Stimulated activated CD8-positive, alpha-beta memory T cell treated with anti-CD3 and anti-CD28 coated beads, Interleukin-4, amount 100 ng/mL, for 1 hour (primary cell): ENCODE data around the gene ZNF366.
"Not testable (repeated sequence)": the region's sequence is repeated elsewhere in the genome, so short reads cannot be mapped to it uniquely, and the experiment has no call there.

Experiments
- DNase-seq, 2 donors: peaks; one replicate each; pipeline ENCODE4 v3.0.0-alpha.2; 2020; ENCODE audit warnings: low read depth in 2 of 2, low spot score in 1 of 2

Gene ZNF366

DNA sequence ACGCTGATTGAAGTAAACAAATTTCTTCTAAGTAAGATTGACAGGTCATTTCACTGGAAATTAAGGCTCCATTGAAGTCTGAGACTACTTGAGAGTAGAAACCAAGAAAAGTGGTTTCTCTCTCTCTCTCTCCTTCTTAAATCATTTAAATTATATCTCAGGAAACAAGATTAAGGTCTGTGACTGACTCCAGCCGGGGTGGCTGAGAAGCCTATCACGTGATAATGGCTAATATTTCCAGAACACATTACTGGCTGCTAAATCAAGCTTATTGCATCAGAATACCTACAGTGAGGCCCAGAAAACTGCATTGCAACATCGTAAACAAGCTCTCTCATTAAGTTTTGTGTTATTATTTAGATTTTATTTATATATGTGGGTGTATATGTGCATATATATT is 98.6 kb downstream of the ZNF366 start:
- no peak for DNase-seq

DNA sequence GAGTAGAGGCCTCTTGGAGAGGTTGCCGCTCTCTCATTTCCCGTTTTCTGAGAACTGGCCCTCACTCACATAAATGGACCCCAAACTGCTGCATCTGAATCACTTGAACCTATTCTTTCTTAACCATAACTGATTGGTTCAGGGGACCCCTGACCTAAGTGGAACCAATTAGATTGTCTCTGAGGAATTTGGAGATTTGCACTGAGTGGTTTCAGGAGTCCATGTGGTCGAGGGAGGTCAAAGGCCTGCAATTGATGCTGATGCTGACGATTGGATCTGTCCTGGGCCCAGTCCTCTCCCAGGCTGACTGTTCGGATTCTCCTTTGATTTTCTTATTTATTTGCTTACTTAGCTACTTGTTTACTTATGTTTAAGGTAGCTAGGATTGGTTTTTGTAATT is 99.1 kb downstream of the ZNF366 start:
- no peak for DNase-seq

DNA sequence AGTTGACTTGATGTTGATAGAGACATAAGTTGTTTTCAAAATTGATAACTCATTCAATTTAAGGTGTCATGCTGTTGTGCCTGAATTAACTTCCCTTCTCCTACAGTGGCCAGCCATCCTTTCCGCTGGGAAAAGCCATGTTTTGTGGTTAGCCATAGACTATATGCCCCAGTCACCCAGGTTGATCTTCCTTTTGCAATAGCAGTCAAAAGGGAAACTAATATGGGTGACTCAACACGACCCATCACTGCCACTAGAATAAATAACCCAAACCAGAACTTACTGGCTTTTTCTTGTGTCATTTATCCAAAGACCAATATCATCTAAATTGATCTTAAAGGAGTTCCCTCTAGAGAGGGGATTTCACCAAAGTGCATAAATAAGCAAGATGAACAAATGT is 99.7 kb downstream of the ZNF366 start:
- no peak for DNase-seq

DNA sequence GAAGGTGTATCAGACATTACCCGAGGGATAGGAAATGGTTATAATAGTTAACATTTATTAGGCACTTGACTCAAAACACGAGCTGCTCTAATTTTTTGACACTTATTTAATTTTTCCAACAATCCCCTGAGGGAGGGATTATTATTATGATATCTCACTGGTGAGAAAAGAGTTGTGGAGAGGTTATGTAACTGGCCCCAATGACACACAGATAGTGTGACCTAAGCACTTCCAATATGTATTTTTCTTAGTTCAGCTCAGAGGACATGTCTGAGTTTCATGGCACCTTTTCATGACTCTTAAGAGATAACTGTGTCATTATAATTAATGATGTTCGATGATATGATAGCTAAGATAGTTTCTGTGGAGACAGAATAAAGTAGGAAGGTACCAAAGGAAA is 100.1 kb downstream of the ZNF366 start:
- no peak for DNase-seq

DNA sequence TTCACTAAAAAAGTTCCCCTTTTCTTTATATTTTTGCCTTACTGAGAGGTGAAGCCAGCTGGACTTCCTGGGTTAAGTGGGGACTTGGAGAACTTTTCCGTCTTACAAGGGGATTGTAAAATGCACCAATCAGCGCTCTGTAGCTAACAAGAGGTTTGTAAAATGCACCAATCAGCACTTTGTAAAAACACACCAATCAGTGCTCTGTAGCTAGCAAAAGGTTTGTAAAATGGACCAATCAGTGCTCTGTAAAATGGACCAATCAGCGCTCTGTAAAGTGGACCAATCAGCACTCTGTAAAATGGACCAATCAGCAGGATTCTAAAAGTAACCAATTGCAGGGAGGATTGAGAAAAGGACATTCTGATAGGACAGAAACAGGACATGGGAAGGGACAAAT is 102.4 kb downstream of the ZNF366 start:
- DNase-seq = not testable (repeated sequence)

DNA sequence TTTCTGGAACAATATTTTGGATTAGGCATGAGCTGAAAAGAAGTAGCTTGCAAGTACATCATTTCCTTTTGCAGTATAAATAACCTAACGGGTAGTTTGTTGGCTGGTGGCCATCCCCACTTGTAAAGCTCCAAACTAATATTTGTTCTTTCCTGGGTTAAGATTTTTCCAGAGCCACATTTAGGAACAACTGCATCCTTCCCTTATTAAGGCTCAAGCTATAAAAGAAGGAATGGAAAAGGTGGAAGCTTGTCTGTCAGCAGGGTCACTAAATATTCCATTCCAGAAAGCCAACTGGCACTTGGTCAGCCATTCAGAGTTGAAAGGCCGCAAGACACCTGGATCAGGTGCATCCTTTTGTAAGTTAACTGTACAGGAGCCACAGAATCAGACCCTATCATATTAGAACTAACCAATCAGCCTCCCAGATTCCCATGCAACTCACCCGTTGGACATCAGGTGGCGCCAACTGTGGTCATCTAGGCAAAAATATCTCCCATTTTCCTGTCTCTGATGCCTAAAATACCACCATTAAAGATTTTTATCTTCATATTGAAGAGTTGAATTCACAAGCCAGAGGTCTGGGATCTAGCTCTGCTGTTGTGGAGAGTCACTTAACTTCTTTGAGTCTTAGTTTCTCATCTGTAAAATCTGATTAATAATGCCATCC is 104.1 kb downstream of the ZNF366 start:
- no peak for DNase-seq

DNA sequence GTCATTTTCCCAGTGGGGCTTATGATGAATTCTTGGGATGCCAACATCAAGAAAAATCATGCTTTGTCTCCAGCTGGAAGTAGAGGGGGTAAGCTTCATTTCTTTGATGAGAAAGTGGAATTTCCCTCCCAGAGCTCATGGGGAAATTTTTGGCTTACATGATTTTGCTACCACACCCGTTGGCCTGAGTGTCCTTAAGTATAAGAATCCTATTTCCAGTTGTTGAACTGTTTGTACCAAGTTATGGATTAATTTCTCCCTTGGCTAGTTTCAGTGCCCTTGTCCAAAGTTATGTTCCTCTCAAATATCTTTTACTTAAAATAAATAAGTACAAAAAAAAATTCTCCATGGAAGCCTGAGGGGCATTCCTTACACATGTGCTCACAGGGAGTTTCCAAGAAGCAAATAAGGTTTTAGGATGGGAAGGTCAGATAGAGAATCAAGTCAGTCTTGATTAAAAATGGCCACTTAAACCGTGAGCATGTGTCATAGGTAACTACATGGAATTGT is 104.8 kb downstream of the ZNF366 start:
- DNase-seq = no peak

DNA sequence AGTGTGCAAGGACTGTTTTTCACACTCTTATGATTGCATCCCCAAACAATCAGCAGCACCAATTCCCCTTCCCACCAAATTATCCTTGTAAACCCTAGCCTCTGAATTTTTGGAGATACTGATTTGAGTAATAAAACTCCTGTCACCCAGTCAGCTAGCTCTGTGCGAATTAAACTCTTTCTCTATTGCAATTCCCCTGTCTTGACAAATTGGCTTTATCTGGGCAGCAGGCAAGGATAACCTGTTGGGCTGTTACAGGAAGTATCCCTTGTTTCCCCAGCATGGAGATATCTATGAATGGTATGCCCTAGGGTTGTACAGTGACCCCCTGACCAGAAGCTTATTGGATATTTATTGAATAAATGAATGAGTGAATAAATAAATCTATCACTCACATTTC is 106.3 kb downstream of the ZNF366 start:
- no peak for DNase-seq

DNA sequence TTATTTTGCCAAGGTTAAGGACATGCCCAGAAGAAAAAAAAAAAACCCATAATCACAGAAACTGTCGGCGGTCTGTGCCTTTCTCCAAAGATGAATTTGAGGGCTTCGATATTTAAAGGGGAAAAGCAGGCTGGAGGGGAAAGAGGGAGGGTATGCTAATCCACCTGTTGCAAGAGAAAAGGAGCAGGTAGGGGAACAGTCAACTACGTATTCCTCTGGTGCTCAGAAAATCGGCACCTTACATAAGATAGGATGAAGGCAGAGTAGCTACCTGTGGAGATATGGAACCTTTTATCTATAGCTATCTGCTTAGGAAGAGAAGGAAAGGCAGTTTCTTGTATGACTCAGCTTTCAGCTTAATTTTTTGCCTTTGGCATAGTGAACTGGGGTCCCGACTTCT is 109.4 kb downstream of the ZNF366 start:
- no peak for DNase-seq

DNA sequence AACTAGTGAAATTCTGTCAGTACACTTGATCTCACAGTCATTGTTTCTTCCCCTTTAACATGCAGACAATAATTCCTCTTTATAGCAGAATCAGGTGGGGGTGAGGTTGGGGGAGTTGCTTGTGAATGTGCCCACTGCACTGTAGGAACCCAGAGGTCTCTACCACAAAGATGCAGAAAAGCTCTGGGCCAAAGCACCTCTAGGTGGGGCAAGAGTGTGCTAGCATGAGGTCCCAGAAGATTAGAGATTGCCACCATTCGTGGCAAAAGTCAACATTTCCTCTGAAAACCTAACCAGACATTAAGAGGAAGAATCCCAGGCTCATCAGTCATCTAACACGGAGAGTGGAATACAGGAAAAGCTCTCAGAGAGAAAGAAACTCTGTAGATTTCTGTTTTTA is 112.5 kb downstream of the ZNF366 start:
- no peak for DNase-seq

DNA sequence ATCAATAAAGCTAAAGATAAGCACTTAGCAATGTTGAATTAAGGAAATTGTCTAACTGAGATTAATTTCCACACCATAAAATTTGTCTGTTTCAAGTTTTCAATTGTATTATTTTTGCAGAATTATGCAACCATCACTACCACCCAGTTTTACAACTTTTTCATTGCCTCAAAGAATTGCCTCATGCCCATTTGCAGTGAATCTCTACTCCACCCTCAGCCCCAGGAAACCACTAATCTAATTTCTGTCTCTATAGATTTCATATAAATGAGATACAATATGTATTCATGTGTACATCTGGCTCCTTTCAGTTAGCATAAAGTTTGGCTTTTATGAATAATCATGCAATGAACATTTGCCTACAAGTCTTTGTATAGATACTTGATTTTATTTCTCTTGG is 114.2 kb downstream of the ZNF366 start:
- DNase-seq = no peak
